K562 (cell line): ENCODE data around the gene NCKAP1. TPM values are rescaled to one million over a fixed set of nuclear protein-coding genes. Genes with fewer than 3 reads are reported as not detected.
A peak's percentile ranks its signal among the peaks of the same experiment; 100 is the strongest.

ENCODE experiments used
- BCLAF1 ChIP-seq, 2 experiments: fragments of 450-650 bp in 1 of 2; IDR thresholded peaks; 2 replicates each; pipeline ENCODE4 v1.6.1; 2011 to 2017; ENCODE audit warnings: low read depth in 2 of 2, antibody characterized with exemption in 1 of 2, borderline replicate concordance in 1 of 2, low read length in 1 of 2, mild to moderate bottlenecking in 1 of 2, mixed read lengths in 1 of 2; ENCODE audit not compliant: control insufficient read depth in 1 of 2
- CEBPG ChIP-seq, 3 experiments: fragments of 200-800 bp in 1 of 3; sonication (Bioruptor generic) in 1 of 3; sonication (generic) in 1 of 3; formaldehyde crosslinking in 1 of 3; IDR thresholded peaks in 2 of 3; conservative IDR thresholded peaks in 1 of 3; 2 replicates each; pipeline versions ENCODE4 v1.6.1 to v1.8.0; 2016 to 2022; ENCODE audit warnings: missing compliant biosample characterization in 2 of 3, missing genetic modification characterization in 2 of 3, mild to moderate bottlenecking in 1 of 3, missing genetic modification reagents in 1 of 3
- CREBBP ChIP-seq: IDR thresholded peaks from one replicate; pipeline ENCODE4 v1.6.1; 2012; ENCODE audit warnings: low read depth, mild to moderate bottlenecking, control low read depth, inconsistent platforms, low read length
- FOSL1 ChIP-seq: fragments of 200-800 bp; sonication (Bioruptor generic); conservative IDR thresholded peaks from 2 replicates; pipeline ENCODE4 v1.6.1; 2016; ENCODE audit warnings: missing genetic modification characterization, missing compliant biosample characterization
- FOXJ2 ChIP-seq: fragments of 200-800 bp; sonication (Bioruptor generic); IDR thresholded peaks from 2 replicates; pipeline ENCODE4 v1.6.1; 2016; ENCODE audit warnings: missing genetic modification characterization, missing compliant biosample characterization
- HDAC8 ChIP-seq: fragments of 450-650 bp; IDR thresholded peaks from 2 replicates; pipeline ENCODE4 v1.6.1; 2016; ENCODE audit warnings: mild to moderate bottlenecking, missing genetic modification characterization, moderate library complexity, missing compliant biosample characterization
- NCOA1 ChIP-seq: fragments of 450-650 bp; IDR thresholded peaks from 2 replicates; pipeline ENCODE4 v1.6.1; 2016; ENCODE audit warnings: low read depth
- PHB ChIP-seq: fragments of 250-450 bp; sonication (Bioruptor Pico); IDR thresholded peaks from 2 replicates; pipeline ENCODE4 v1.5.0; 2021
- PML ChIP-seq: IDR thresholded peaks from 2 replicates; pipeline ENCODE4 v1.6.1; 2012; ENCODE audit warnings: low read length, inconsistent platforms
- POLR2G ChIP-seq: fragments of 200-400 bp; formaldehyde crosslinking; IDR thresholded peaks from 2 replicates; pipeline ENCODE4 v1.6.1; 2017; ENCODE audit warnings: low read depth, mild to moderate bottlenecking, antibody characterized with exemption, low read length, moderate library complexity
- U2AF2 ChIP-seq: fragments of 200-400 bp; formaldehyde crosslinking; optimal IDR thresholded peaks from 2 replicates; pipeline ENCODE3; 2017; ENCODE audit warnings: low read depth, mild to moderate bottlenecking, low read length
- ZC3H4 ChIP-seq: sonication (generic); formaldehyde crosslinking; IDR thresholded peaks from 2 replicates; pipeline ENCODE4 v1.9.0; 2021; ENCODE audit warnings: missing genetic modification reagents, borderline replicate concordance
- ZNF197 ChIP-seq: fragments of 200-800 bp; sonication (Bioruptor generic); IDR thresholded peaks from 2 replicates; pipeline ENCODE4 v1.6.1; 2016; ENCODE audit warnings: low read depth, missing genetic modification characterization, missing compliant biosample characterization
- ZNF589 ChIP-seq: fragments of 200-800 bp; sonication (Bioruptor generic); IDR thresholded peaks from 2 replicates; pipeline ENCODE4 v1.6.1; 2016; ENCODE audit warnings: low read depth, missing genetic modification characterization, missing compliant biosample characterization
- ZNF77 ChIP-seq: fragments of 250-450 bp; sonication (Bioruptor Pico); IDR thresholded peaks from 2 replicates; pipeline ENCODE4 v1.5.0; 2020
- polyA plus RNA-seq, 8 experiments: library from polyadenylated mRNA; depleted of rRNA in 4 of 8; stranded (reverse) in 5 of 8; unstranded in 3 of 8; fragments of >200 nt; fragmentation: Nextera tagmentation in 2 of 8; fragmentation: Illumina TruSeq in 1 of 8; extraction: Ambion mirVana in 2 of 8; extraction: Trizol in 1 of 8; gene quantifications; 2 replicates each; pipeline versions ENCODE4 v1.2.1 to v1.2.3, GENCODE V29; 2011 to 2014; ENCODE audit warnings: inconsistent platforms in 1 of 8, missing spikeins in 1 of 8
- total RNA-seq, 7 experiments: library from RNA; depleted of rRNA in 6 of 7; stranded (reverse); fragments of >200 nt in 6 of 7; fragmentation: Illumina TruSeq in 2 of 7; extraction: Trizol in 2 of 7; gene quantifications; 2 replicates each; pipeline versions ENCODE4 v1.2.1 to v1.2.3, GENCODE V29; 2011 to 2021; ENCODE audit warnings: low replicate concordance in 1 of 7
- TF ChIP-seq, protein P1 (sequence below): sonication (generic); formaldehyde crosslinking; IDR thresholded peaks from 2 replicates; pipeline ENCODE4 v1.9.0; 2022; ENCODE audit warnings: mild to moderate bottlenecking, missing genetic modification reagents
- TF ChIP-seq, protein P2 (sequence below): fragments of 450-650 bp; conservative IDR thresholded peaks from 2 replicates; pipeline ENCODE4 v1.6.1; 2016; ENCODE audit warnings: missing genetic modification characterization, low read depth, mild to moderate bottlenecking, missing compliant biosample characterization, moderate library complexity
- TF ChIP-seq, protein P3 (sequence below): fragments of 450-650 bp; IDR thresholded peaks from 2 replicates; pipeline ENCODE4 v1.6.1; 2017; ENCODE audit warnings: antibody characterized with exemption, mild to moderate bottlenecking
- TF ChIP-seq, protein P4 (sequence below): IDR thresholded peaks from 2 replicates; pipeline ENCODE4 v1.6.1; 2011; ENCODE audit not compliant: insufficient read length; ENCODE audit errors: extremely low read depth

Gene NCKAP1
- total and polyA plus RNA-seq, 9 of the 15 experiments (the other 6 are each of a cell fraction or from before 2014, with no cell fraction given), result 34.0 to 153 (median 88.7) TPM

- no peak for TF ChIP-seq ZNF77
- TF ChIP-seq ZNF197 (CRISPR knock-in tag), result no peak
- TF ChIP-seq, protein P1, sequence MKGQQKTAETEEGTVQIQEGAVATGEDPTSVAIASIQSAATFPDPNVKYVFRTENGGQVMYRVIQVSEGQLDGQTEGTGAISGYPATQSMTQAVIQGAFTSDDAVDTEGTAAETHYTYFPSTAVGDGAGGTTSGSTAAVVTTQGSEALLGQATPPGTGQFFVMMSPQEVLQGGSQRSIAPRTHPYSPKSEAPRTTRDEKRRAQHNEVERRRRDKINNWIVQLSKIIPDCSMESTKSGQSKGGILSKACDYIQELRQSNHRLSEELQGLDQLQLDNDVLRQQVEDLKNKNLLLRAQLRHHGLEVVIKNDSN, result no peak
- peak; percentile 62 for TF ChIP-seq FOSL1 (tag)
- TF ChIP-seq CEBPG (CRISPR knock-in tag; IDR thresholded peaks at IDR 0.05), result no peak
- no peak for TF ChIP-seq CEBPG (tag; conservative IDR thresholded peaks at IDR 0.05 in 1 of 2, IDR thresholded peaks at IDR 0.05 in 1 of 2)
- TF ChIP-seq FOXJ2, result no peak
- TF ChIP-seq BCLAF1 (IDR thresholded peaks at IDR 0.05; ENCODE audit: borderline replicate concordance in 1 of 2, control insufficient read depth in 1 of 2, low read depth in 2 of 2, low read length in 1 of 2), result no peak
- no peak for TF ChIP-seq U2AF2
- TF ChIP-seq POLR2G, result no peak
- TF ChIP-seq, protein P2, sequence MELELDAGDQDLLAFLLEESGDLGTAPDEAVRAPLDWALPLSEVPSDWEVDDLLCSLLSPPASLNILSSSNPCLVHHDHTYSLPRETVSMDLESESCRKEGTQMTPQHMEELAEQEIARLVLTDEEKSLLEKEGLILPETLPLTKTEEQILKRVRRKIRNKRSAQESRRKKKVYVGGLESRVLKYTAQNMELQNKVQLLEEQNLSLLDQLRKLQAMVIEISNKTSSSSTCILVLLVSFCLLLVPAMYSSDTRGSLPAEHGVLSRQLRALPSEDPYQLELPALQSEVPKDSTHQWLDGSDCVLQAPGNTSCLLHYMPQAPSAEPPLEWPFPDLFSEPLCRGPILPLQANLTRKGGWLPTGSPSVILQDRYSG (tag), result no peak
- TF ChIP-seq NCOA1, result no peak
- no peak for TF ChIP-seq HDAC8 (tag)
- TF ChIP-seq, protein P3, sequence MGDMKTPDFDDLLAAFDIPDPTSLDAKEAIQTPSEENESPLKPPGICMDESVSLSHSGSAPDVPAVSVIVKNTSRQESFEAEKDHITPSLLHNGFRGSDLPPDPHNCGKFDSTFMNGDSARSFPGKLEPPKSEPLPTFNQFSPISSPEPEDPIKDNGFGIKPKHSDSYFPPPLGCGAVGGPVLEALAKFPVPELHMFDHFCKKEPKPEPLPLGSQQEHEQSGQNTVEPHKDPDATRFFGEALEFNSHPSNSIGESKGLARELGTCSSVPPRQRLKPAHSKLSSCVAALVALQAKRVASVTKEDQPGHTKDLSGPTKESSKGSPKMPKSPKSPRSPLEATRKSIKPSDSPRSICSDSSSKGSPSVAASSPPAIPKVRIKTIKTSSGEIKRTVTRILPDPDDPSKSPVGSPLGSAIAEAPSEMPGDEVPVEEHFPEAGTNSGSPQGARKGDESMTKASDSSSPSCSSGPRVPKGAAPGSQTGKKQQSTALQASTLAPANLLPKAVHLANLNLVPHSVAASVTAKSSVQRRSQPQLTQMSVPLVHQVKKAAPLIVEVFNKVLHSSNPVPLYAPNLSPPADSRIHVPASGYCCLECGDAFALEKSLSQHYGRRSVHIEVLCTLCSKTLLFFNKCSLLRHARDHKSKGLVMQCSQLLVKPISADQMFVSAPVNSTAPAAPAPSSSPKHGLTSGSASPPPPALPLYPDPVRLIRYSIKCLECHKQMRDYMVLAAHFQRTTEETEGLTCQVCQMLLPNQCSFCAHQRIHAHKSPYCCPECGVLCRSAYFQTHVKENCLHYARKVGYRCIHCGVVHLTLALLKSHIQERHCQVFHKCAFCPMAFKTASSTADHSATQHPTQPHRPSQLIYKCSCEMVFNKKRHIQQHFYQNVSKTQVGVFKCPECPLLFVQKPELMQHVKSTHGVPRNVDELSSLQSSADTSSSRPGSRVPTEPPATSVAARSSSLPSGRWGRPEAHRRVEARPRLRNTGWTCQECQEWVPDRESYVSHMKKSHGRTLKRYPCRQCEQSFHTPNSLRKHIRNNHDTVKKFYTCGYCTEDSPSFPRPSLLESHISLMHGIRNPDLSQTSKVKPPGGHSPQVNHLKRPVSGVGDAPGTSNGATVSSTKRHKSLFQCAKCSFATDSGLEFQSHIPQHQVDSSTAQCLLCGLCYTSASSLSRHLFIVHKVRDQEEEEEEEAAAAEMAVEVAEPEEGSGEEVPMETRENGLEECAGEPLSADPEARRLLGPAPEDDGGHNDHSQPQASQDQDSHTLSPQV, result peak; percentile 74
- TF ChIP-seq PHB (CRISPR knock-in tag), result no peak
- TF ChIP-seq CREBBP, result no peak
- no peak for TF ChIP-seq ZNF589 (CRISPR knock-in tag)
- TF ChIP-seq, protein P4, sequence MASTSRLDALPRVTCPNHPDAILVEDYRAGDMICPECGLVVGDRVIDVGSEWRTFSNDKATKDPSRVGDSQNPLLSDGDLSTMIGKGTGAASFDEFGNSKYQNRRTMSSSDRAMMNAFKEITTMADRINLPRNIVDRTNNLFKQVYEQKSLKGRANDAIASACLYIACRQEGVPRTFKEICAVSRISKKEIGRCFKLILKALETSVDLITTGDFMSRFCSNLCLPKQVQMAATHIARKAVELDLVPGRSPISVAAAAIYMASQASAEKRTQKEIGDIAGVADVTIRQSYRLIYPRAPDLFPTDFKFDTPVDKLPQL, result no peak
- no peak for TF ChIP-seq ZC3H4 (CRISPR knock-in tag)
- no peak for TF ChIP-seq PML
These were observed 21.3 kb upstream of the NCKAP1 start (continued) for GRCh38 chr2:183059561-183059960.
